ES-I3 (cell line): Measurements from ENCODE around the gene FNIP1.
"Not testable (repeated sequence)": the region's sequence is repeated elsewhere in the genome, so short reads cannot be mapped to it uniquely, and the experiment has no call there.

Source experiments
- H3K36me3 ChIP-seq: 2 replicates; pipeline ENCODE4 v1.6.1; 2013; ENCODE audit warnings: mild to moderate bottlenecking, low read length, control low read depth, moderate library complexity; ENCODE audit not compliant: insufficient read depth
- H3K4me1 ChIP-seq: 2 replicates; pipeline ENCODE4 v1.6.1; 2013; ENCODE audit warnings: mild to moderate bottlenecking, control low read depth, low read length; ENCODE audit not compliant: insufficient read depth
- H3K9ac ChIP-seq: 2 replicates; pipeline ENCODE4 v1.6.1; 2013; ENCODE audit warnings: low read depth, mild to moderate bottlenecking, low read length, moderate library complexity
- H3K9me3 ChIP-seq: 2 replicates; pipeline ENCODE4 v1.6.1; 2013; ENCODE audit warnings: mild to moderate bottlenecking, low read length, moderate library complexity; ENCODE audit not compliant: control insufficient read depth, insufficient read depth

Gene FNIP1

DNA sequence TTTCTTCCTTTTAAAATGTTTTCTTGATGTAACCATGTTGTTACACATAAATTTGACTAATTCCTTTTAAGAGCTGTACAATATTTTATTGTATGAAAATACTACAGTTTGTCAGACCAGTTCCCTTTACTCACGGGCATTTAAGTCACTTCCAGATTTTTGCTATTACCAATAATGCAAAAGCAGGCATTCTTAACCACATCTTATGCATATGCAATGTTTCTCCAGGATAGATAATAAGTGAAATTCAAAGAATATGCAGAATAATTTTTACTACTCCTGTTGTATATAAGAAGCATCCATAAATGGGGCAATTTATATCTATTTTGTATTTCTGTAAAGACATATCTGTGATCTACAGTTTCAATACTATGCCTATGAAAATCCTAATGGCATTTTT lies 77.3 kb downstream of the FNIP1 start:
- no peaks in the 10 kb centered on the region for H3K4me1 ChIP-seq
- H3K9ac ChIP-seq = no peak overlapping the region
- H3K9me3 ChIP-seq = no peaks in the 10 kb centered on the region
- no peaks in the 10 kb centered on the region for H3K36me3 ChIP-seq

- Histone ChIP-seq H3K36me3 (no peaks in the 10 kb centered on the region; the same call in 1 of the 2 replicates), H3K4me1 (no peaks in the 10 kb centered on the region), H3K9ac (no peak overlapping the region), H3K9me3 (no peaks in the 10 kb centered on the region)
Measured at GRCh38 chr5:131718487-131719014, 78.3 kb downstream of the FNIP1 start.

GRCh38 chr5:131717164-131717563 lies 79.7 kb downstream of the FNIP1 start:
- not testable (repeated sequence) for H3K9me3 ChIP-seq, H3K9ac ChIP-seq, H3K4me1 ChIP-seq, H3K36me3 ChIP-seq

DNA sequence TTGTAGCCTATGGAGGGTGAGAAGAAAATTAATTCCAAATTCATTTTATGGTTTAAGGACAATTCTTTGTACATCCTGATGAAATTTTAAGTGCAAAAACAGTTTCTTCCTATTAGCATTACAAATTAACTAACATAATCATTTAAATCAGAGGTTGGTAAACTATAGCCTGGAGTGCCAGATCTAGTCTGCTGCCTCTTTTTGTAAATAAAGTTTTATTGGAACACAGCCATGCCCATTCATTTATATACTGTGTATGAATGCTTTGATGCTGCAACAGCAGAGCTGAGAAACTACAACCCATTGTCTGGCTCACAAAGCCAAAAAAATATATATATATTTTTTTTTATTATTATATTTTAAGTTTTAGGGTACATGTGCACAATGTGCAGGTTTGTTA lies 80.2 kb downstream of the FNIP1 start:
- Histone ChIP-seq H3K9ac (no peak overlapping the region), H3K36me3 (no peaks in the 10 kb centered on the region; the same call in 1 of the 2 replicates), H3K4me1 (no peaks in the 10 kb centered on the region), H3K9me3 (no peaks in the 10 kb centered on the region)

GRCh38 chr5:131710391-131710790 lies 86.4 kb downstream of the FNIP1 start:
- Histone ChIP-seq H3K9ac (no peak overlapping the region), H3K9me3 (no peaks in the 10 kb centered on the region), H3K4me1 (no peaks in the 10 kb centered on the region), H3K36me3 (no peaks in the 10 kb centered on the region; the same call in 1 of the 2 replicates)

DNA sequence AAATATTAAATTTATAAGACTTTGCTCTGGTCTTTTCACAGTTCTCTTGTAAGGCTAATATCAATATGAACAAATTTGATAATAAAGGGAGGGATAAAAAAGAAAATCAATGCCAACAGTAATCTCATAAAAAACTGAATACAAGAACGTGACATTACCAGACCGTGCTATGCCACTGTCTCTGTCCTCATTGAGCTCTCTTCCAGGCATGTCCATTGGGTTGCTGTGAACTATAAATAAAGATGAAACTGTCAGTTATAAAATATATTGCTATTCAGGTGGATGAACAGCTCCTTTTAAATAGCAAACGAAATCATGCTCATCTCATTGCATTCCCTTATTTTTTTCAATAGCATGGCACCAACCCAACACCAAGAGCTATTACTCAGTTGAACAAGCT lies 87.8 kb downstream of the FNIP1 start:
- no peak overlapping the region for H3K9ac ChIP-seq
- no peaks in the 10 kb centered on the region; the same call in 1 of the 2 replicates for H3K36me3 ChIP-seq
- H3K9me3 ChIP-seq = no peaks in the 10 kb centered on the region
- H3K4me1 ChIP-seq = no peaks in the 10 kb centered on the region

DNA sequence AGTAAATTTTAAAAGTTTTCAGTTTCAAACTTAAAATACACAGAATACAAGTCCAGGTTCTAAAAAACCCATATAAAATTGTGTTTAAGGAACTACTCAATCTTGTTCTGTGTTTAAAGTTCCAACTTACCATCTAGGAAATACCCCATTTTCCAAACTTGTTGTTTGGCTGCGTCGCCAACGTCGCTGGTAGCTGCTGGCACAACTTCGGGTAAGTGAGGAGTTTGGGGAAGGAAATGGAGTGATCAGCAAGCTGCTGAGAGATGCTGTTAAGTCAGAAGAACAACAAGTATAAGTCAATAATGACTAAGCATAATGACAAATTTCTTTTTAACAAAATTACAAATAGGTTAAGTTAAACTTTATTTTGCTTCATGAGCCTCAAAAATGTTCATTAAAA lies 90.5 kb downstream of the FNIP1 start:
- no peak overlapping the region for H3K9ac ChIP-seq
- no peaks in the 10 kb centered on the region for H3K4me1 ChIP-seq
- peaks cover 5% of the 10 kb centered on the region for H3K36me3 ChIP-seq
- H3K9me3 ChIP-seq = no peaks in the 10 kb centered on the region

GRCh38 chr5:131694926-131695325 lies 101.9 kb downstream of the FNIP1 start:
- Histone ChIP-seq H3K4me1 (no peaks in the 10 kb centered on the region), H3K36me3 (no peaks in the 10 kb centered on the region; the same call in 1 of the 2 replicates), H3K9me3 (no peaks in the 10 kb centered on the region)

DNA sequence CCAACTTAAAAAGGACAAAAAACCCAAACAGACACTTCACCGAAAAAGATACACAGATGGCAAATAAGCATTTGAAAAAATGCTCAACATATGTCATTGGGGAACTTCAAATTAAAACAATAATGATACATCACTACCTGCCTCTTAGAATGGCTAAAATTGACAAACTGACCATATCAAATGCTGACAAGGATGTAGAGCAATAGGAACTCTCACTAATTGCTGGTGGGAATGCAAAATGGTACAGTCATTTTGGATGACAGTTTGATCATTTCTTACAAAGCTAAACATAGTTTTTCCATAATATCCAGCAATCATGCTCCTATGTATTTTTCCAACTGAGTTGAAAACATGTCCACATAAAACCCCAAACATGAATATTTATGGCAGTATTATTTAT lies 102.9 kb downstream of the FNIP1 start:
- Histone ChIP-seq H3K9me3 (no peaks in the 10 kb centered on the region), H3K4me1 (no peaks in the 10 kb centered on the region), H3K36me3 (no peaks in the 10 kb centered on the region; the same call in 1 of the 2 replicates), H3K9ac (no peak overlapping the region)

More at GRCh38 chr5:131694926-131695325, 101.9 kb downstream of the FNIP1 start:
- H3K9ac ChIP-seq = no peak overlapping the region

DNA sequence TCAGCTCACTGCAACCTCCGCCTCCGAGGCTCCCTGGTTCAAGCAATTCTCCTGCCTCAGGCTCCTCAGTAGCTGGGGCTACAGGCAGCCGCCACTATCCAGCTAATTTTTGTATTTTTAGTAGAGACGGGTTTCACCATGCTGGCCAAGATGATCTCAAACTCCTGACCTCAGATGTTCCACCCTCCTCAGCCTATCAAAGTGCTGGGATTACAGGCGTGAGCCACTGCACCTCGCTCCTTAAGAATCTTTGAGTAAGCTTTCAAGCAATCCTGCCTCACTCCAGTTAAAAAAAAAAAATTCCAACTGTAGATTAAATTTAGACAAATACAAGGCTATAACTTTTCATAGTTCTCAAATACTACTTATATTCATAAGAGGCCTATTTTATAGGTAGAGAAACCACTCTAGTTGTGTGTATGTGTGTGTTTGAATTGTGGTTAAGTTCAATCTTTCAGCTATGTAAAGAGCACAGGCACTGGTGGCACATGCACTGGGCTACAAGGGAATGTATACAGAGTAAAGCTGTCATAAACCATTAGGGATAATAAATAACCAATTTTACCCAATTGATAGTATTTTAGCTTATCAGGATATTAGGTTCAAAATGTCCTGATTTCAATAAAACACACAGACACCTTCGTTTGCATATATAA lies 111.2 kb downstream of the FNIP1 start:
- Histone ChIP-seq H3K4me1 (no peaks in the 10 kb centered on the region; the same call in 1 of the 2 replicates), H3K9me3 (no peaks in the 10 kb centered on the region), H3K9ac (no peak overlapping the region), H3K36me3 (no peaks in the 10 kb centered on the region; the same call in 1 of the 2 replicates)

GRCh38 chr5:131684595-131684994 lies 112.2 kb downstream of the FNIP1 start:
- Histone ChIP-seq H3K36me3 (no peaks in the 10 kb centered on the region; the same call in 1 of the 2 replicates), H3K9me3 (no peaks in the 10 kb centered on the region), H3K9ac (no peak overlapping the region), H3K4me1 (no peaks in the 10 kb centered on the region; the same call in 1 of the 2 replicates)

DNA sequence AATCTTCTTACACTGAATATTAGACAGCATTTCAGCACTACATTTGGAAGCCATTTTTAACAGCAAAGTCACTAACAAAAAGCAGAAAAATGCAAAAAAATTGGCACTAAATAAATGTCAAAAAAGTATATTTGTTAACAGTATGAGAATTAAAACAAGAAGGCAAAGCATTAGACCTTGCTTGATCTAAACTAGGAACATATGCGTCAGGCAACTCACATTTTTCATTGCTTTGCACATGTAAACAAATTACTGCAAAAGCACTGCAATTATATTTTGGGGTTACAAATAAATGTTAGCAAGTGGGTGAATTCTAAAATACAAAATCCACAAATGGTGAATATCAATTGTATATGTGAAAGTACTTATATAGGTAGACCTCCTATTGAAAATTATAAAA lies 112.8 kb downstream of the FNIP1 start:
- Histone ChIP-seq H3K36me3 (no peaks in the 10 kb centered on the region; the same call in 1 of the 2 replicates), H3K9me3 (no peaks in the 10 kb centered on the region), H3K9ac (no peak overlapping the region), H3K4me1 (no peaks in the 10 kb centered on the region; the same call in 1 of the 2 replicates)

DNA sequence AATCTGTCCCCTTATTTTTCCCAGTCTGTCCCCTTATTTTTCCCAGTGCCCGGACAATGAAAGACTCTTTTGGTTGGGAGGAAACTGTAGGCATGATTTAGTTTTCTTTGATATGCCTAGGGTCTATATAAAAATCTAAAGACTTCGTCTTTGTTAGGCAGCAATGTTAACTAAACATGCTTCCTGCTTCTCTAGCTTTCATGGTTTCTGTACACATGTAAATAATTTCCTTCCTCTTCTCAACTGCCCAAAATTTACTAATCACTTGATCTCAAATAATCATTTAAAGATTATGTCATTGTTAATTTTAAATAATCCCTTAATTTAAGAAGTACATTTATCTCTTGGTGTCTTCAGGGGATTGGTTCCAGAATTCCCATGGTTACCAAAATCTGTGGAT lies 114.0 kb downstream of the FNIP1 start:
- Histone ChIP-seq H3K9ac (no peak overlapping the region), H3K4me1 (no peaks in the 10 kb centered on the region; the same call in 1 of the 2 replicates), H3K36me3 (no peaks in the 10 kb centered on the region; the same call in 1 of the 2 replicates), H3K9me3 (no peaks in the 10 kb centered on the region)

GRCh38 chr5:131682175-131682574 lies 114.6 kb downstream of the FNIP1 start:
- Histone ChIP-seq H3K36me3 (no peaks in the 10 kb centered on the region; the same call in 1 of the 2 replicates), H3K9ac (no peak overlapping the region), H3K9me3 (no peaks in the 10 kb centered on the region), H3K4me1 (no peaks in the 10 kb centered on the region)

DNA sequence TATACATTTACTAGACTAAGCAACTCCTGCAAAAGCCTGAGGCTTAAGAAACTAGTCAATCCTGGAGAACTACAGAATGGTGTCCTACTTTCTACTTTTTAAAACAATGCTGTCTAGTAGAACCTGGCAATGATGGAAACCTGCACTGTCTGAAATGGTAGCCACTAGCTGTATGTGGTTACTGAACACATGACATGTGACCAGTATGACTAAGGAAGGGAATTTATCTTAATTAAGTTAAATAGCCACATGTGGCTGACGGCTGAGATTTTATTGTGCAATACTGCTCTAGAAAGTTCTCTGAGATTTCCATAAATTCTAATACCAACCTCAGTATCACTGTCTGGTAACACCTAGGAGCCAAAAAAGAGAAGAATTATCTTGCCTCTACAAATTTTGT lies 116.9 kb downstream of the FNIP1 start:
- Histone ChIP-seq H3K4me1 (no peaks in the 10 kb centered on the region), H3K9ac (no peak overlapping the region), H3K36me3 (0 out of 2 replicates have a peak, but pooled peaks cover 1% of the 10 kb centered on the region), H3K9me3 (no peaks in the 10 kb centered on the region)
